ENCODE data around the gene BMPER. TPM values are rescaled to one million over a fixed set of nuclear protein-coding genes. Genes with fewer than 3 reads are reported as not detected.

BMPER gene
- total RNA-seq, 1 donor from 2014 or later = not detected

DNA sequence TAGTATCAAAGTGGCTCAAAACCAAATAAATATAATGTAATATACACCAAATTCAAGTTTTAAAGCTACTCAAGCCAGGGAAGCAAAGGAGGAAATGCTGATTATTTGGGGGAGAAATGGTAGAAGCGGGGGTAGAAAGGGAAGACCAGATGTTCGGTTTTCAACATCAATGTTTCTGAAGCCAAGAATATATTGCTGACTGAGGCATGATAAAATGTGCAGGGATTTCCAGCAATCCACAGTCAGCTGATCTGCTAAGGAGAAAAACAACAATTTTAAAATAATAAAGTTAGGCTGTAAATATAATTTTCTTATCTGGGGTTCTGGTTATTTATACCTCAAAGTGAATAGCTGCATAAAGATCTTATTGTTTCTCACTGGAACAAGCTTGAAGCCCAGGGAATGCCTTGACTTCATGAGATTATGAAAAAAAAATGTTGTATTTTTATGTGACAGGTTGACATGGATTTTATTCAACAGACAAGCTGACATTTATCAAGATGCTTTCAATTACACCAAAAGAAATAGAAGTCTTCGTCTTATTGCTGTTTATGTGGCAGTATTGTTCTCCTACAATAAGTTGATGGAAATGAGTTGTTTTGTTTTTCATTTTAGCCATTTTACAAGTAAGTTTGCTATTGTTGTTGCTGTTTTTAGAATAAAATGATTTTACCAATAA lies 28.6 kb upstream of the BMPER start:
- POLR2A ChIA-PET = no interaction called here
- Mint-ChIP-seq H3K27me3 (peaks cover 4% of the 10 kb centered on the region), H3K4me3 (no peak overlapping the region), H3K9me3 (no peaks in the 10 kb centered on the region), H3K27ac (no peak overlapping the region), H3K4me1 (no peaks in the 10 kb centered on the region), H3K36me3 (ENCODE audit: low read depth) (no peaks in the 10 kb centered on the region)
- DNase-seq = no peak
- CTCF ChIA-PET = no interaction called here
- intact Hi-C loops (cut with micrococcal nuclease) = no loop called here
- ATAC-seq (ENCODE audit: low read depth) = no peak
- TF ChIP-seq, protein P1, sequence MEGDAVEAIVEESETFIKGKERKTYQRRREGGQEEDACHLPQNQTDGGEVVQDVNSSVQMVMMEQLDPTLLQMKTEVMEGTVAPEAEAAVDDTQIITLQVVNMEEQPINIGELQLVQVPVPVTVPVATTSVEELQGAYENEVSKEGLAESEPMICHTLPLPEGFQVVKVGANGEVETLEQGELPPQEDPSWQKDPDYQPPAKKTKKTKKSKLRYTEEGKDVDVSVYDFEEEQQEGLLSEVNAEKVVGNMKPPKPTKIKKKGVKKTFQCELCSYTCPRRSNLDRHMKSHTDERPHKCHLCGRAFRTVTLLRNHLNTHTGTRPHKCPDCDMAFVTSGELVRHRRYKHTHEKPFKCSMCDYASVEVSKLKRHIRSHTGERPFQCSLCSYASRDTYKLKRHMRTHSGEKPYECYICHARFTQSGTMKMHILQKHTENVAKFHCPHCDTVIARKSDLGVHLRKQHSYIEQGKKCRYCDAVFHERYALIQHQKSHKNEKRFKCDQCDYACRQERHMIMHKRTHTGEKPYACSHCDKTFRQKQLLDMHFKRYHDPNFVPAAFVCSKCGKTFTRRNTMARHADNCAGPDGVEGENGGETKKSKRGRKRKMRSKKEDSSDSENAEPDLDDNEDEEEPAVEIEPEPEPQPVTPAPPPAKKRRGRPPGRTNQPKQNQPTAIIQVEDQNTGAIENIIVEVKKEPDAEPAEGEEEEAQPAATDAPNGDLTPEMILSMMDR (IDR thresholded peaks at IDR 0.05) = no peak

DNA sequence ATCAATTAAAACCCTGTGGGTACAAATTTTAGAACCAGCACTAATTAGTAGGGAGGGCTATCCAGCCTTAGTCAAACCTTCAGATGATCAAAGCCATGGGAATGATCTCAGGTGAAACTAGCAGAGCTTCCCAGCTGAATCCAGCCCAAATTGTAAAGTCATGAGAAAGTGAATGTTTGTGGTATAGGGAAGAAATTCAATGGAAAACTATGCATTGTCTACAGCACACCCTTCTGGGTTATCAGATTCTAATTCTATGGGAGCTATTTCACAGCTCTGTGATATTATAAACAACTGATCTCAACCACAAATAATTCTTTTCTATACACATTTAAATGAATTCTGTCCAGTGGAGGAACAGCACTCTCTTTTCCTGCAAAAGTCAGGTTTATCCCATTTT lies 24.6 kb upstream of the BMPER start:
- TF ChIP-seq, protein P1 (IDR thresholded peaks at IDR 0.05) = no peak
- Mint-ChIP-seq H3K27ac (no peak overlapping the region), H3K36me3 (ENCODE audit: low read depth) (no peaks in the 10 kb centered on the region), H3K27me3 (peaks cover 8% of the 10 kb centered on the region), H3K4me3 (no peak overlapping the region), H3K9me3 (no peaks in the 10 kb centered on the region), H3K4me1 (no peaks in the 10 kb centered on the region)
- ChIA-PET POLR2A (no interaction called here), CTCF (no interaction called here)
- intact Hi-C loops (cut with micrococcal nuclease) = no loop called here
- ATAC-seq (ENCODE audit: low read depth) (no peak), DNase-seq (no peak)

DNA sequence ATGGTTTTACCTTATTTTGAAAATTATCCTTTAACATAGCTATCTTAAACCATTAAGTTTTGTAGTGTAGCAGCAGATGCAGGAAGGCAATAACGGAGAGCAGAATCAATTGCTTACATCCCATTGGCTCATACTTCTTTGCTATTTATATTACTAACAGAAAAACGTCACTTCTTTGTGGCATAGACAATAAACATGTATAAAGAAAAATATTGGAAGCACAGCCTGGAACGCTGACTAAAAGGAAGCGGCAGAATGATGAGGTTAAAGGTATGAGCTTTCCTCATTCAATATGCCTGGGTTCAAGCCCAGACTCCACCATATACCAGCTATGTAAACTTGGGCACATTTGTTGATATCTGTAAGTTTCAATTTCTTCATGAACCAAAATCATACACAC lies 24.0 kb upstream of the BMPER start:
- H3K27ac Mint-ChIP-seq = no peak overlapping the region
- TF ChIP-seq, protein P1 (IDR thresholded peaks at IDR 0.05) = no peak
- H3K36me3 Mint-ChIP-seq (ENCODE audit: low read depth) = no peaks in the 10 kb centered on the region
- POLR2A ChIA-PET = no interaction called here
- H3K4me1 Mint-ChIP-seq = no peaks in the 10 kb centered on the region
- ATAC-seq (ENCODE audit: low read depth) = no peak
- no peak for DNase-seq
- H3K4me3 Mint-ChIP-seq = no peak overlapping the region
- H3K27me3 Mint-ChIP-seq = peaks cover 8% of the 10 kb centered on the region
- no peaks in the 10 kb centered on the region for H3K9me3 Mint-ChIP-seq
- CTCF ChIA-PET = no interaction called here
- intact Hi-C loops (cut with micrococcal nuclease) = no loop called here

DNA sequence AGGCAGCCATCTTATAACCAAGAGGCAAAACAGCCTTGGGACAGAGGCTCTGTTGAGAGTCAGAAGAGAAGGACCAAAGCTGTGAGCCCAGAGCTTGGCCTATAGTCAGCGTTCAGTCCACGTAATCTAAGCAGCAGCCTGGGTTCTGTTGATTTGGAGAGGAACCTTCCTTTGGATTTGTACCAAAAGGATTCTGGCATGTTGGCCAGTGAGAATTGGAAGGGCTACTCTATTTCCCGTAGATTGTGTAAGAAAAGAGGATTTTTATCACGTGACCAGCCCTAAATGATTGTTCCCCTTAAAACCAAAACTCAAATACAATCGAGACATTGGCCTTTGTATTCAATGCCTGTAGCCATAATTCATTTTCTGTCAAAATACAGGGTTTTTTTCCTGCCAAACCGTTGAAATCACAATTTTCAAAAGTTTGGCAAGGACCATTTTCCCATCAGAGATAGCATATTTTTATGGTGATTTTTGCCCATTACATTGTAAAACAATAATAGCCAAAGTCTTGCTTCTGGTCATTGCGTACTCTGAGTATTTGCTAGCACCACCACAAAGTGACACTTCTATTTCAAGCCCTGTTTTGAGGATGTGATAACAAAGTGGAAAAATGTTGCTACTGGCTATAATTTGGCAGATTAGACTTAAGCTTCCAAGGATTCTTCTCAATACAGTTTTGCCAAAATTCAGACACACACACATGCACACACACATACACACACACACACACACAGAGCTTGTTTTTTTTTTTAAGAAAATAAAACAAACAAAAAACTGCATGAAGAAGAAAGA lies 23.1 kb upstream of the BMPER start:
- ATAC-seq (ENCODE audit: low read depth) (no peak), DNase-seq (no peak)
- Mint-ChIP-seq H3K9me3 (no peaks in the 10 kb centered on the region), H3K4me1 (no peaks in the 10 kb centered on the region), H3K27ac (no peak overlapping the region), H3K36me3 (ENCODE audit: low read depth) (no peaks in the 10 kb centered on the region), H3K27me3 (peaks cover 8% of the 10 kb centered on the region), H3K4me3 (no peak overlapping the region)
- intact Hi-C loops (cut with micrococcal nuclease) = no loop called here
- ChIA-PET POLR2A (no interaction called here), CTCF (no interaction called here)
- TF ChIP-seq, protein P1 (IDR thresholded peaks at IDR 0.05) = no peak

DNA sequence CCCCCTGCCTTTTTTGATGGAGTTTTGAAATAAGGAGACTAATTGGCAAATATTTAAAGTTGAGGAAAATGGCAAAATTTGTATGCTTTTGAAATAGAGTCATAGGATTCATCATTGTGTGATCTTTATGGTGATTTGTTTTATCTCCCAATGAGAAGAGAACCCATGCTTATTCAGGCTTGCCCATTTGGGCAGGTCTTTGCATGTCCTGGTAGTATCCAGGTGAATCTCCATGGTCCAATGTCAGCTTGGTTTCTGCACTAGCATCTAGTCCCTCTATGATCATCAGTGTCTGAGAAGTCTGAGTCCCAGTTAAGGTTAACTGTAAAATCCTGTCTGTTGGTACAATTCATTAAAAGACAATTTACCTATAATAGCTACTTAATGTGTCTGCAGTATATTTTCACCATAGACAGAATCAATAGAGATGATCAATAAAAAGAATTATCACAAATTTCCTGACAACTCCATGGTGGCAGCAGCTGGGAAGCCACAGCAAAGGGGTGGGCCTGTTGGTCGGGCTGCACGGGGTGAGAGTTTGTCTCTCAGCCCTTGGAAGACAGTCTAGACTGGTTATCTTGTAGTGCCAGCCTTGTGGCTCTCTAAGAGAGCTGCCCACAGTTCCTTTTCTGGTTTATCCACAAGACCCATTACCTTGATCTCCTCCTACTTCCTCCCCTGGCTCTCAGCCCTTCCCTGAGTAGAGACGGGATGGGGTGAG lies 22.2 kb upstream of the BMPER start:
- DNase-seq = no peak
- no peak for ATAC-seq (ENCODE audit: low read depth)
- intact Hi-C loops (cut with micrococcal nuclease) = no loop called here
- H3K27me3 Mint-ChIP-seq = peaks cover 12% of the 10 kb centered on the region
- no peaks in the 10 kb centered on the region for H3K4me1 Mint-ChIP-seq
- H3K4me3 Mint-ChIP-seq = no peak overlapping the region
- CTCF ChIA-PET = no interaction called here
- no peaks in the 10 kb centered on the region for H3K36me3 Mint-ChIP-seq (ENCODE audit: low read depth)
- no peaks in the 10 kb centered on the region for H3K9me3 Mint-ChIP-seq
- TF ChIP-seq, protein P1 (IDR thresholded peaks at IDR 0.05) = no peak
- H3K27ac Mint-ChIP-seq = no peak overlapping the region
- POLR2A ChIA-PET = no interaction called here

All from activated B cell treated with CpG ODN at 0.5 μM for 24 hours (primary cell).